Mesendoderm (in vitro differentiated cells): ENCODE data around the gene COL28A1.

ENCODE experiments used
- DNase-seq: peaks from one replicate; pipeline ENCODE4 v3.0.0; 2013
- H2AK5ac ChIP-seq: 2 replicates; pipeline ENCODE4 v1.6.1; 2013; ENCODE audit warnings: low read length, inconsistent platforms
- H2BK120ac ChIP-seq: 2 replicates; pipeline ENCODE4 v1.6.1; 2013; ENCODE audit warnings: low read depth, mild to moderate bottlenecking, low read length, moderate library complexity, mixed read lengths
- H2BK15ac ChIP-seq: replicated peaks from 2 replicates; pipeline ENCODE4 v1.6.1; 2013; ENCODE audit warnings: low read depth, mild to moderate bottlenecking, moderate library complexity
- H2BK5ac ChIP-seq: 2 replicates; pipeline ENCODE4 v1.6.1; 2013; ENCODE audit warnings: low read length, inconsistent platforms
- H3K18ac ChIP-seq: 2 replicates; pipeline ENCODE4 v1.6.1; 2013; ENCODE audit warnings: mild to moderate bottlenecking, low read length, mixed read lengths
- H3K23ac ChIP-seq: one replicate; pipeline ENCODE4 v1.6.1; 2013; ENCODE audit warnings: low read length
- H3K27ac ChIP-seq: 2 replicates; pipeline ENCODE4 v1.5.1; 2013; ENCODE audit warnings: low read depth, mild to moderate bottlenecking, inconsistent platforms, low read length, moderate library complexity
- H3K27me3 ChIP-seq: 2 replicates; pipeline ENCODE4 v1.6.1; 2013; ENCODE audit warnings: low read length, control low read depth, mild to moderate bottlenecking, inconsistent platforms; ENCODE audit not compliant: insufficient read depth, poor library complexity
- H3K36me3 ChIP-seq: 2 replicates; pipeline ENCODE4 v1.6.1; 2013; ENCODE audit warnings: low read length, inconsistent platforms; ENCODE audit not compliant: control insufficient read depth, insufficient read depth
- H3K4ac ChIP-seq: one replicate; pipeline ENCODE4 v1.6.1; 2013; ENCODE audit warnings: low read depth, mild to moderate bottlenecking, low read length, moderate library complexity
- H3K4me1 ChIP-seq: 2 replicates; pipeline ENCODE4 v1.6.1; 2013; ENCODE audit warnings: low read depth, low read length, inconsistent platforms; ENCODE audit not compliant: control insufficient read depth
- H3K4me2 ChIP-seq: 2 replicates; pipeline ENCODE4 v1.6.1; 2013; ENCODE audit warnings: low read length
- H3K4me3 ChIP-seq: 2 replicates; pipeline ENCODE4 v1.5.1; 2013; ENCODE audit warnings: mild to moderate bottlenecking, low read length
- H3K56ac ChIP-seq: one replicate; pipeline ENCODE4 v1.6.1; 2013; ENCODE audit warnings: low read length
- H3K79me1 ChIP-seq: 2 replicates; pipeline ENCODE4 v1.6.1; 2013; ENCODE audit warnings: low read length, inconsistent platforms
- H3K79me2 ChIP-seq: 2 replicates; pipeline ENCODE4 v1.6.1; 2013; ENCODE audit warnings: mild to moderate bottlenecking, low read length; ENCODE audit not compliant: control insufficient read depth, insufficient read depth
- H3K9ac ChIP-seq: 2 replicates; pipeline ENCODE4 v1.6.1; 2013; ENCODE audit warnings: low read length, inconsistent platforms
- H4K5ac ChIP-seq: one replicate; pipeline ENCODE4 v1.6.1; 2013; ENCODE audit warnings: low read length
- H4K8ac ChIP-seq: one replicate; pipeline ENCODE4 v1.6.1; 2013; ENCODE audit warnings: low read depth, mild to moderate bottlenecking, control low read depth, low read length, moderate library complexity
- WGBS: extraction: QIAGEN DNeasy Blood & Tissue Kit; methylation state at CpG from one replicate; pipeline ENCODE4 v1.1.7; 2013; ENCODE audit warnings: low lambda C conversion rate, missing lambda C conversion rate; ENCODE audit not compliant: insufficient coverage; ENCODE audit errors: extremely low coverage; 5-methylcytosine and 5-hydroxymethylcytosine counted together

Gene COL28A1

GRCh38 chr7:7312323-7312722 is 223.3 kb downstream of the COL28A1 start:
- no peak overlapping the region for H4K5ac ChIP-seq
- no peaks in the 10 kb centered on the region for H3K36me3 ChIP-seq
- no peak overlapping the region for H2BK120ac ChIP-seq
- H3K4me2 ChIP-seq: no peak overlapping the region
- H3K4ac ChIP-seq: no peak overlapping the region
- no peak overlapping the region for H4K8ac ChIP-seq
- H3K4me1 ChIP-seq: no peaks in the 10 kb centered on the region
- H2BK5ac ChIP-seq: no peak overlapping the region
- no peak overlapping the region for H2BK15ac ChIP-seq
- H3K79me1 ChIP-seq: no peaks in the 10 kb centered on the region
- no peak overlapping the region for H3K23ac ChIP-seq
- H3K27ac ChIP-seq: no peak overlapping the region
- H3K27me3 ChIP-seq: no peaks in the 10 kb centered on the region
- no peaks in the 10 kb centered on the region for H3K79me2 ChIP-seq
- no CpG with 5 or more reads among the region's 2 CpGs for WGBS
- H2AK5ac ChIP-seq: no peak overlapping the region
- H3K9ac ChIP-seq: no peak overlapping the region
- no peak overlapping the region for H3K56ac ChIP-seq
- no peak overlapping the region for H3K18ac ChIP-seq
- DNase-seq: no peak
- H3K4me3 ChIP-seq: no peak overlapping the region

- Histone ChIP-seq H2BK5ac (no peak overlapping the region), H3K36me3 (no peaks in the 10 kb centered on the region), H2AK5ac (no peak overlapping the region), H2BK15ac (no peak overlapping the region), H3K79me1 (no peaks in the 10 kb centered on the region), H3K4ac (no peak overlapping the region), H3K4me3 (no peak overlapping the region), H3K23ac (no peak overlapping the region), H2BK120ac (no peak overlapping the region), H3K9ac (no peak overlapping the region), H3K56ac (no peak overlapping the region), H3K79me2 (no peaks in the 10 kb centered on the region), H3K27me3 (no peaks in the 10 kb centered on the region), H3K4me1 (no peaks in the 10 kb centered on the region), H3K18ac (no peak overlapping the region), H3K4me2 (no peak overlapping the region), H4K5ac (no peak overlapping the region), H3K27ac (no peak overlapping the region), H4K8ac (no peak overlapping the region)
- no peak for DNase-seq
- no CpG with 5 or more reads among the region's 2 CpGs for WGBS
These were observed 224.7 kb downstream of the COL28A1 start for GRCh38 chr7:7311001-7311400.

GRCh38 chr7:7309203-7309602 is 226.5 kb downstream of the COL28A1 start:
- H3K4ac ChIP-seq: no peak overlapping the region
- no peak overlapping the region for H2BK120ac ChIP-seq
- H2BK15ac ChIP-seq: no peak overlapping the region
- no peak overlapping the region for H3K4me3 ChIP-seq
- no peak overlapping the region for H3K9ac ChIP-seq
- H3K27me3 ChIP-seq: no peaks in the 10 kb centered on the region
- no peak overlapping the region for H3K4me2 ChIP-seq
- H4K5ac ChIP-seq: no peak overlapping the region
- no peak overlapping the region for H3K27ac ChIP-seq
- no peaks in the 10 kb centered on the region for H3K79me2 ChIP-seq
- DNase-seq: no peak
- no peaks in the 10 kb centered on the region for H3K4me1 ChIP-seq
- no peak overlapping the region for H3K23ac ChIP-seq
- H2AK5ac ChIP-seq: no peak overlapping the region
- no peak overlapping the region for H2BK5ac ChIP-seq
- no peaks in the 10 kb centered on the region for H3K79me1 ChIP-seq
- H3K56ac ChIP-seq: no peak overlapping the region
- no peak overlapping the region for H3K18ac ChIP-seq
- H4K8ac ChIP-seq: no peak overlapping the region
- no CpG with 5 or more reads among the region's 1 CpG for WGBS
- no peaks in the 10 kb centered on the region for H3K36me3 ChIP-seq
